ENCODE data around the gene NXT1.
"Not testable (repeated sequence)": the region's sequence is repeated elsewhere in the genome, so short reads cannot be mapped to it uniquely, and the experiment has no call there.

Gene NXT1

GRCh38 chr20:23331450-23332350 is 18.9 kb upstream of the NXT1 start:
- no peak for DNase-seq (ENCODE audit: low spot score)

DNA sequence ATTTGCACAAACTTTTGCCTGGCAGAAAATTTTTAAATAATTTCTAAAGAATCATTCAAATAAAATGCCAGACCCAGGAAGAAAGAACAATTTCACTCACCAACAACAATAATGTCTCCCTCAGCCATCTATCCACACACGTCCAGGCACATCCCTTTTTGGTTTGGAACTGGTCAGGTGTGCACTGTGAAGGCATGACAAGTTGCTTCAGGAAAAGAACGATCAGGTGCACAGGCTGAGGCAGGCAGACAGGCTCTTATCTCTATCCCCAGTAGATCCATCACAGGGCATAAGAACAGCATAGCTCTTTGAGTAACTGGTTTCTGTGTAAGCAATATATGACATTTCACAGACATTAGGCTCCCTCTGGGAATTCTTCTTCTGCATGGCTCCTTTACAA is 18.1 kb upstream of the NXT1 start:
- DNase-seq (ENCODE audit: low spot score): no peak

DNA sequence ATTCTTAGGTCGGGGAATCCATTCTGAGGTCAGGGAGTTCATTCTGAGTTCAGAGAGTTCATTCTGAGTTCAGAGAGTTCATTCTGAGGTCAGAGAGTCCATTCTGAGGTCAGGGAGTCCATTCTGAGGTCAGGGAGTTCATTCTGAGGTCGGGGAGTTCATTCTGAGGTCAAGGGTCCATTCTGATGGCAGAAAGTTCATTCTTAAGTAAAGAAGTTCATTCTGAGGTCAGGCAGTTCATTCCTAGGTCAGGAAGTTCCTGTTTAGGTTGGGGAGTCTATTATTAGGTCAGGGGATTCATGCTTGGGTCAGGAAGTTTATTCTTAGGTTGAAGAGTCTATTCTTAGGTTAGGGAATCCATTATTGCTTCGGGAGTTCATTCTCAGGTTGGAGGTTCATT is 16.5 kb upstream of the NXT1 start:
- DNase-seq (ENCODE audit: low spot score): no peak

GRCh38 chr20:23335521-23335920 is 15.1 kb upstream of the NXT1 start:
- DNase-seq (ENCODE audit: low spot score): no peak

GRCh38 chr20:23336476-23336875 is 14.1 kb upstream of the NXT1 start:
- DNase-seq (ENCODE audit: low spot score): no peak

DNA sequence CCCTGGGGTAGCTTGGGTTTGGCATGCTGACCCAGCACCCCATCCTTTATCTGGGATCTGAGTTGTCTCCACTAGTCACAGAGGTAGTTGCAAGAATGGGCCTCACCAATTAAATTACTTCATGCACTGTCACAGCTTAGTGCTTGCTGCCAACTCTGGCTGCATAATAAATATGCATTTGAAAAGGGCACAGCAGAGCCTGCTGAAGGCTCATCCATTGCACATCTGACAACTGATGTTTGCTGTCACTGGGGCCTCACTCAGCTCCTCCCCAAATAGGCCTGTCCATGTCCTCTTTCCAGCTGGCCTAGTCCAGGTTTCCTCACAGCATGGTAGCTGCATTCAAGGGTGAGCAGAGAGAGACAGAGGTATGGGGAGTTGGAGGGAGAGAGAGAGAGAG is 13.3 kb upstream of the NXT1 start:
- DNase-seq (ENCODE audit: low spot score): no peak

GRCh38 chr20:23339986-23340385 is 10.6 kb upstream of the NXT1 start:
- no peak for DNase-seq (ENCODE audit: low spot score)

GRCh38 chr20:23340524-23340923 is 10.1 kb upstream of the NXT1 start:
- DNase-seq (ENCODE audit: low spot score): peak; percentile 74

GRCh38 chr20:23341073-23341472 is 9.5 kb upstream of the NXT1 start:
- DNase-seq (ENCODE audit: low spot score): no peak

- no peak for DNase-seq (ENCODE audit: low spot score)
These were observed 7.0 kb upstream of the NXT1 start for GRCh38 chr20:23343590-23343989.

DNA sequence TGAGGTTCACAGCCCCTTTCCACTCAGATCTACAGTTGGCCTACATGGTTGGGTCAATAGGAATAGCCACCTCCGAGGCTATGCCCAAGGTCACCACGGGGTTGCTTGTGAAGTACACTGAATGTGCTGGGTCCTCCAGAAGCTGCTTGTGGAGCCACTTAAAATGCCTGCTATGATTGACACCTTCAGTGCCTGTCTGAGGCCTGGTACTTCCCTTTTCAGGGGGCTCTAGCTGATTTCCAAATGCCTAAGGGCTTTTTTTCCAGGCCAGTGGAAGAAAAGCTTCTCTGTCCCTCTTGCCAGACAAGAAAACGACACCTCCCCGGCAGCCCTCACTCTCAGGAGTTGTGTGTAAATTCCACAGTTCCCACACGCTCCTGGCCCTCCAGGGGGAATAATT is 6.3 kb upstream of the NXT1 start:
- DNase-seq (ENCODE audit: low spot score): no peak

DNA sequence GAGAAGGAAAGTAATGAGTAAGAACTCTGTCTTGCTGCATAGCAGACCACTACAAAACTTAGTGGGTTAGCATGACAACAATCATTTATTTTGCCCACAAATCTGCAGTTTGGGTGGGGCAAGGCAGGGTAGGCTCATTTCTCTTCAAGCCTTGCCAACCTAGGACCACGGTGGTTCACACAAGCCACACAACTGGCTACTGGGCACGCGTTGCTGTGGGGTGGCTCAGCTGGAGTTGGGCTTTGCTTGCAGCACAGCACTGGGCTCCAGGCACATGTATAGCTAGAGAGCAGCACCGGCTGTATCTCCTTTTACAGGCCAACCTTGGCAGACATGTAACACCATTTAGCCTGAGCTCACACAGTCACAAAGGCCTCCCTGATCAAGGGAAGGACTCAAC is 4.6 kb upstream of the NXT1 start:
- no peak for DNase-seq (ENCODE audit: low spot score)

GRCh38 chr20:23347791-23348190 is 2.8 kb upstream of the NXT1 start:
- no peak for DNase-seq (ENCODE audit: low spot score)

DNA sequence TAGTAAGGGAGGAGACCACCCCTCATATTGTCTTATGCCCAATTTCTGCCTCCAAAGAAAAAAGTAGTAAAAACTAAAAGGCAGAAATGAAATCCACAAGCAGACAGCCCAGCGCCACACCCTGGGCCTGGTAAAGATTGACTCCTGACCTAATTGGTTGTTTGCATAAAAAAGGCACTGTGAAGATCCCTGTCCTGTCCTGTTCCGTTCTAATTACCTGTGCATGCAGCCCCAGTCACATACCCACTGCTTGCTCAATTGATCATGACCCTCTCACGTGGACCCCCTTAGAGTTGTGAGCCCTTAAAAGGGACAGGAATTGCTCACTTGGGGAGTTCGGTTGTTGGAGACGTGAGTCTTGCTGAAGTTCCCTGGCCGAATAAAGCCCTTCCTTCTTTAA is 2.1 kb upstream of the NXT1 start:
- not testable (repeated sequence) for DNase-seq (ENCODE audit: low spot score)

- DNase-seq (ENCODE audit: low spot score): no peak
These were observed 1.0 kb upstream of the NXT1 start for GRCh38 chr20:23349338-23350195.

GRCh38 chr20:23350904-23351838 is 580 bp downstream of the NXT1 start:
- DNase-seq (ENCODE audit: low spot score): peak; percentile 63

- no peak for DNase-seq (ENCODE audit: low spot score)
These were observed 5.6 kb downstream of the NXT1 start for GRCh38 chr20:23356203-23356602.

GRCh38 chr20:23357767-23358562 is 7.4 kb downstream of the NXT1 start:
- DNase-seq (ENCODE audit: low spot score): peak; percentile 100

DNA sequence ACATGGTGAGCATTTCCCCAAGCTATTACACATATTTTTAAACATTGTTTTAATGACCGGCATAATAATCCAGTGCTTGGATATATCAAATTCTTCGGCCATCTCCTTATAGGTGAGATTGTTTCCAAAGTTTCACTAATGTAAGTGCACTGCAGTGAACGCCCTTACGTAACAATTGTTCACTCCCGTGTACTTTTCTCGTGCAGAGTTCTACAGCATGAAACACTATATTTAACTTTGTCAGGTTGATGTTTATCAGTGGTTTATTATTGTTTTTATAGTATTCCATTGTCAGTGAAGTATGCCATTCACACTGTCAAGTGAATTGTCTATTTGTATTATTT is 7.9 kb downstream of the NXT1 start:
- DNase-seq (ENCODE audit: low spot score): no peak

- DNase-seq (ENCODE audit: low spot score): no peak
These were observed 8.5 kb downstream of the NXT1 start for GRCh38 chr20:23358923-23359593.

GRCh38 chr20:23360531-23360930 is 9.9 kb downstream of the NXT1 start:
- no peak for DNase-seq (ENCODE audit: low spot score)

Measured in ecto neural progenitor cell (in vitro differentiated cells).